HEK293T (cell line): Measurements from ENCODE around the gene SCART1.

Experiments used
- ARNT ChIP-seq: fragments of 450-650 bp; IDR thresholded peaks from 2 replicates; pipeline ENCODE4 v1.6.1; 2017; ENCODE audit warnings: mild to moderate bottlenecking
- BHLHE40 ChIP-seq: fragments of 450-650 bp; IDR thresholded peaks from 2 replicates; pipeline ENCODE4 v1.6.1; 2016; ENCODE audit warnings: mild to moderate bottlenecking, moderate library complexity, borderline replicate concordance
- CTBP1 ChIP-seq: fragments of 450-650 bp; IDR thresholded peaks from 2 replicates; pipeline ENCODE4 v1.6.1; 2016; ENCODE audit warnings: borderline replicate concordance
- FOXK2 ChIP-seq: fragments of 450-650 bp; IDR thresholded peaks from 2 replicates; pipeline ENCODE4 v1.6.1; 2016; ENCODE audit warnings: mild to moderate bottlenecking
- FOXM1 ChIP-seq: fragments of 450-650 bp; IDR thresholded peaks from 2 replicates; pipeline ENCODE4 v1.6.1; 2017; ENCODE audit warnings: mild to moderate bottlenecking, borderline replicate concordance
- HDGF ChIP-seq: fragments of 450-650 bp; IDR thresholded peaks from 2 replicates; pipeline ENCODE4 v1.6.1; 2017; ENCODE audit warnings: antibody characterized with exemption, borderline replicate concordance
- LEF1 ChIP-seq: fragments of 450-650 bp; IDR thresholded peaks from 2 replicates; pipeline ENCODE4 v1.6.1; 2017; ENCODE audit warnings: mild to moderate bottlenecking, borderline replicate concordance
- NFRKB ChIP-seq: fragments of 450-650 bp; IDR thresholded peaks from 2 replicates; pipeline ENCODE4 v1.6.1; 2016; ENCODE audit warnings: mild to moderate bottlenecking, moderate library complexity
- PKNOX1 ChIP-seq: fragments of 450-650 bp; IDR thresholded peaks from 2 replicates; pipeline ENCODE4 v1.6.1; 2016
- SP1 ChIP-seq: fragments of 450-650 bp; IDR thresholded peaks from 2 replicates; pipeline ENCODE4 v1.6.1; 2017
- SUZ12 ChIP-seq: fragments of 450-650 bp; IDR thresholded peaks from 2 replicates; pipeline ENCODE4 v1.6.1; 2016; ENCODE audit warnings: mild to moderate bottlenecking

DNA sequence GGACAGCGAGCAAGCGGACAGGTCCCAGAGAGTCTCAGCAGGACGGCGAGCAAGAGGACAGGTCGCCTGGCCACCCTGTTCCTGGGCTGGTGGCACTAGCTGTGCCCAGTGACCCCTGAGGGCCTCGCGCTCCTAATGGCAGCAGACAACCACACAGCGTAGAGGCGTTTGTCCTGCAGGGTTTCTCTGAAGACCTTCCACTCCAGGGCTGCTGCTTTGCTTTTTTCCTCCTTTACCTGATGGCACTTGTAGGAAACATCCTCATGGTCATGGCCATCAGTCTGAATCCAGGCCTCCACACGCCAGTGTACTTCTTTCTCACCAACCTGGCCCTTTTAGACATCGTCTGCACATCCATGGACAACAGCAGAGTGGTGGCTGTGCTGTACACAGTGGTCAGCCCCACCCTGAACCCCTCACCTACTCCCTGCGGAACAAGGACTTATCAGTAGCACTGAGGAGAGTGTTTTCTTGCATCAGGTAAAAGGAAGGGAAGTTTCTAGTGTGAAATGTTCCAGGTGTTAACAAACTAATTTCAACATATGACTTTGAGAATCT lies 27.4 kb downstream of the SCART1 start:
- TF ChIP-seq SUZ12 (no peak), BHLHE40 (no peak), FOXK2 (no peak), CTBP1 (no peak), NFRKB (no peak), ARNT (no peak), LEF1 (no peak), FOXM1 (no peak), SP1 (no peak), PKNOX1 (no peak), HDGF (no peak)
